Loucy (cell line): ENCODE data around the gene RXRA.

Experiments used
- EZH2phosphoT487 ChIP-seq: fragments of 200-600 bp; IDR thresholded peaks from 2 replicates; pipeline ENCODE4 v1.6.1; 2018; ENCODE audit warnings: antibody characterized with exemption, mild to moderate bottlenecking, moderate library complexity, borderline replicate concordance
- TF ChIP-seq, protein P1 (sequence below): fragments of 200-600 bp; sonication (generic); conservative IDR thresholded peaks from 2 replicates; pipeline ENCODE4 v1.5.1; 2014; ENCODE audit warnings: mild to moderate bottlenecking, antibody characterized with exemption, low read length

DNA sequence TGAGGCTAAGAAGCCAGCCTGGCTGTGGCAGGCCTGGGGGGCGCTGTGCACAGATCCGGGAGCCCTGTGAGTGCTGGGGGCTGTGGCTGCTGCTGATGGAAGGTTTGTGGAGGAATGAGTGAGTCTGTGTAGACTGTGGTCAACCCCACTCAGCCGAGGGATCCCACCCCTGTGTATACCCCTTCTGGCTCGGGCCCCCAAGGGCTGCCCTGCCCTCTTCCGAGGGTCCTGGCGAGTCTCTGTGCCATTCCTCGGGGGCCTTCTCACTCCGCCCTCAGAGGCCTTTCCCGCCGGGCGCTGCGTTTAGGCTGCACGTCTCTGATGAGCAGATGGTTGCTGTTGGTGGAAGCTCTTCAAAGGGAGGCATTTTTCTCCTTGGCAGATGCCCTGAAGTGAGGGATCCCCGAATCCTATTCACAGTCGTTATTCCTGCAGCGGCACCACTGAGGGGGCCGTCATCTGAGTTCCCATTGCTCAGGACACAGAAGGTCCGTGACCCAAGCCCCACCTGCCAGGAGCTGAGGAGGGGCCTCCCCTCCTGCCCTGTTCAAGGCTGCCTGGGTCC is 94.1 kb downstream of the RXRA start:
- TF ChIP-seq, protein P1, sequence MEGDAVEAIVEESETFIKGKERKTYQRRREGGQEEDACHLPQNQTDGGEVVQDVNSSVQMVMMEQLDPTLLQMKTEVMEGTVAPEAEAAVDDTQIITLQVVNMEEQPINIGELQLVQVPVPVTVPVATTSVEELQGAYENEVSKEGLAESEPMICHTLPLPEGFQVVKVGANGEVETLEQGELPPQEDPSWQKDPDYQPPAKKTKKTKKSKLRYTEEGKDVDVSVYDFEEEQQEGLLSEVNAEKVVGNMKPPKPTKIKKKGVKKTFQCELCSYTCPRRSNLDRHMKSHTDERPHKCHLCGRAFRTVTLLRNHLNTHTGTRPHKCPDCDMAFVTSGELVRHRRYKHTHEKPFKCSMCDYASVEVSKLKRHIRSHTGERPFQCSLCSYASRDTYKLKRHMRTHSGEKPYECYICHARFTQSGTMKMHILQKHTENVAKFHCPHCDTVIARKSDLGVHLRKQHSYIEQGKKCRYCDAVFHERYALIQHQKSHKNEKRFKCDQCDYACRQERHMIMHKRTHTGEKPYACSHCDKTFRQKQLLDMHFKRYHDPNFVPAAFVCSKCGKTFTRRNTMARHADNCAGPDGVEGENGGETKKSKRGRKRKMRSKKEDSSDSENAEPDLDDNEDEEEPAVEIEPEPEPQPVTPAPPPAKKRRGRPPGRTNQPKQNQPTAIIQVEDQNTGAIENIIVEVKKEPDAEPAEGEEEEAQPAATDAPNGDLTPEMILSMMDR: no peak
- no peak for TF ChIP-seq EZH2phosphoT487
